GM18867 (cell line): ENCODE results near the gene U2AF1.
"Not testable (repeated sequence)": the region's sequence is repeated elsewhere in the genome, so short reads cannot be mapped to it uniquely, and the experiment has no call there.

Source experiments
- ATAC-seq: cut with Tn5 transposase; IDR thresholded peaks from one replicate; pipeline ENCODE4 v1.9.1; 2021; ENCODE audit warnings: mild to moderate bottlenecking, moderate library complexity; ENCODE audit not compliant: unreplicated experiment

U2AF1 gene, protein sequence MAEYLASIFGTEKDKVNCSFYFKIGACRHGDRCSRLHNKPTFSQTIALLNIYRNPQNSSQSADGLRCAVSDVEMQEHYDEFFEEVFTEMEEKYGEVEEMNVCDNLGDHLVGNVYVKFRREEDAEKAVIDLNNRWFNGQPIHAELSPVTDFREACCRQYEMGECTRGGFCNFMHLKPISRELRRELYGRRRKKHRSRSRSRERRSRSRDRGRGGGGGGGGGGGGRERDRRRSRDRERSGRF

DNA sequence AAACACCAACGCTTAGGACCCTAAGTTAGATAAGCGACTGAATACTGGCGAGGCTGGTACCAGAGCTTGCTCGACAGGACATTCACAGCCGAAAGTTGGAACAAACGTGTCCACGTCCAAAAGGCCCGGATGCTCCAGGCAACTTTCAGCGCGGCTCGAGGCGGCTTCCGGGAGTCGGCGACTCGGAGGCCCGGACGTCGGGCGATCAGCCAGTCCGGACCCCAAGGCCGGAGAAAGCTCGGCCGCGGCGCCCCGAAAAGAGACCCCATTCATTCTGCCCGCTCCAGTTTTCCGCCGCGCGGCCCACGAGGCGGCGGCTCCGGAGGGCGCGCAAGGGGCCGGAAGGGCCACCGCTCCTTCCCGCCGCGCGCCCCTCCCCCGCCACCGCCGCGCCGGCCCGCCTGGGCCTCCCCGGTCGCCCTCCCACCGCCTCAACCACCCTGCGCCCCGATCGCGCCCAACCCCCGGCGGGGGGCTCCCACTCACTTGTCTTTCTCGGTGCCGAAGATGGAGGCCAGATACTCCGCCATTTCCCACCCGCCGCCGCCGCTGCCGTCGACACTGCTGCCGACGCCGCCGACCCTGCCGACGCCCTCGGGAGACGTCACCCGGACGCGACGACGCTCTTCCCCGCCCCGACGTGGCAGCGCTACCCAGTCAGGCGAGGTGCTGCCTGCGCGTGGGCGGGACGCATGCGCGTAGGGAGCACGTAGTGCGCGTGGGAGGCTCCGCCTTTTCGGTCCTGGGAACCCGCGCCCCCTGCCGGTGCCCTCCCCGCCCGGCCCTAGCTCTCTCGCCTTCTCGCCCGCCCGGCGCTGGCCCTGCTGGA is at the start of gene U2AF1:
Gene U2AF1 (minus strand): TSS at position 606 of the 829 bp plus-strand sequence. CDS start 76 bp downstream, at position 530.
- peak; percentile 70 for ATAC-seq

DNA sequence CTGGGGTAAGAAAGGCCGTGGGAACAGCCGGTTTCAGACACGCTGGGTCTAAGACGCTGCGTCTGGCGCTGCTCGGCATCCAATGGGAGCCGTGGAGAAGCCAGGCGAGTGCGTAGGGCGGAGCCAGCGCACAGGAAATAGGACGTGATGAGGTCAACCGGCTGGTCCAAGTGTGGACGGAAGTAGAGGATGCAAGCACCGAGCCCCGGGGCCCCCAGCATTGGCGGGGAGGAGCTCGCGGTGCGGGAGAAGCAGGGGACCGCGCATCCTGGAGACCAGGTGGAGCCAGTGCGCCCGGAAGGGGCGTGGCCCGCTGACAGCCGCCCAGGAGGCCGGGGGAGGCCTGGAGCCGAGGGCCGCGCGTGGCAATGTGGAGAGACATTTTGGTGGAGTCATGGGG is 46.2 kb upstream of the U2AF1 start:
- ATAC-seq, result not testable (repeated sequence)

DNA sequence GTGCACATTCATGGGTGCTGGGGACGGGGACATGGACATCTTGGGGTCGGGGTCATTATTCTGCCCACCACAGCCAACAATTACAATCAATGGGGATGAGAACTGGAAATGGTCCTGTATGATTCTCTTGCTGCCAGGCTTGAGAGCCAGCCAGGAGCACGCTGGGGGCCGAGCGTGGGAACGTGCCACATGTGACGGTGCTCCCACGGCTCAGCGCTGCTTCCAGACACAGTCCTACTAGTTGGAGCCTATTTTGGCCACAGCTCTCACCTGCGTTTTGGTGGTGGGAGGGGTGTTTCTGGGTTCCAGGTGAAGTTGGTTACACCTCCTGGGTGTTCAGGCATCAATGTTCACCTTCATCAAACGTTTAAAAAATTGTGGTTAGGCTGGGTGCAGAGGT is 42.0 kb upstream of the U2AF1 start:
- ATAC-seq, result not testable (repeated sequence)

DNA sequence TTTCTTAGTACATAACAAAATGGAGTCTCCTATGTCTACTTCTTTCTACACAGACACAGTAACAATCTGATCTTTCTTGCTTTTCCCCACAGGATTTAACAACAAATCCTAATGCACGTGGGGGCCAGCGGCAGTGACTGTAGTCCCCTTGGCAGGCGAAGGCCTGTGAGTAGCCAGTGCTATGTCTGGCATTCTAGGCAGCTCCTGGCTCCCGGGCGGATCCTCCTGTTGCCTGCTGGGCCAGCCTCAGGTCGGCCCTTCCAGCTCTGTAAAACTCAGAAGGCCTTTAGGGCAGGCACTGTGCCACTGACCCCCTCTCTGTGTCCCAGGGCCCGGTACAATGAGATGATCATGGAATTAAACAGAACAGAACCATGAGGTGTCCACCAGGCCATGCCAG is 40.6 kb upstream of the U2AF1 start:
- ATAC-seq, result not testable (repeated sequence)

DNA sequence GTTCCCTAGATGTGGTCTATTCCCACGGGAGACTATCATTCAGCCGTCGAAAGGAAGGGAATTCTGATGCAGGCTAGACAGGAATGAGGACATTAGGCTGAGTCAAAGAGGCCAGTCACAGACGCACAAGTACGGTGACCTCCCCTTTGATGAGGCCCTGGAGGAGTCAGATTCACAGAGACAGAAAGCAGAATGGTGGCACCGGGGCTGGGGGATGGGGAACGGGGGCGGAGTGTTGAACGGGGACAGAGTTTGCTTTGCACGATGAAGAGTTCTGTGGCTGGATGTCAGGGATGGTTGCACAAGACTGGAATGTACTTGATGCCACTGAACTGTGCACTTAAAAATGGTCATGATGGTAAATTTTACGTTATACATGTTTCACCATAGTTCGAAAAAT is 39.3 kb upstream of the U2AF1 start:
- ATAC-seq, result not testable (repeated sequence)

DNA sequence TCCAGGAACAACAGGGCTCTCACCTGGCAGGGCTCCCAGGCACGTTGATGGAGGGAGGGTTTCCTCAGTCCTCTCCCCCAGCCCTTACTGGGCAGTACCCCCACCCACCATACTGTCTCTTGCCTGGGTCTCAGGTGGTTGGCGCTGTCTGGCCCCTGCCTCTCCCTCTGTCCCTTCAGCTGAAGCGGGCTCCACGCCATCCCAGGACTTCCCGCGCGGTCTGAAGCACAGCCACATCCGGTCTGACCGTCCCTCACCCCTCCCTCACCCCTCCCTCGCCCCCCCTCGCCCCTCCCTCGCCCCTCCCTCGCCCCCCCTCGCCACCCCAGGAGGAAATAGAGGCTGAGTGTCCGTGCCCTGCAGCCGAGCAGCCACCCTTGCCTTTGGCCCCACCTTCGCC is 34.0 kb upstream of the U2AF1 start:
- not testable (repeated sequence) for ATAC-seq

DNA sequence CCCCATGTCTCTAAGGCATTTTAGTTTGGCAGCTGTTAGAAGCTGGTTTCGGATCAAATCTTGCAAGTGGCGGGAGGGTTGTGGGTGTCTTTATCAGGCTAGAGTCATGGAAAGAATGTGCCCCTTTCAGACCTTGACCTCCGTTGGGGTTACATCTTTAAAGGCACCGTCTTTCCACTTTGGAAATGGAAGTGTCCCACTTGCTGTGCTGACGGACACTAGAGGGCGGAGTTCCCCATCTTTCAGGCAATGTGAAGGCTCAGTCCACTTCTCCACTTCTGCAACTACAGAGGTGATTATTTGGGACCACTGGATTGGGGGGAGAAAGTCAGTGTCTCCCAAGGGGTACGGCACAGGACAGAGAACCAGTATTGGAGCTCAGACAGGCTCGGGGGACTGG is 31.6 kb upstream of the U2AF1 start:
- ATAC-seq, result not testable (repeated sequence)

DNA sequence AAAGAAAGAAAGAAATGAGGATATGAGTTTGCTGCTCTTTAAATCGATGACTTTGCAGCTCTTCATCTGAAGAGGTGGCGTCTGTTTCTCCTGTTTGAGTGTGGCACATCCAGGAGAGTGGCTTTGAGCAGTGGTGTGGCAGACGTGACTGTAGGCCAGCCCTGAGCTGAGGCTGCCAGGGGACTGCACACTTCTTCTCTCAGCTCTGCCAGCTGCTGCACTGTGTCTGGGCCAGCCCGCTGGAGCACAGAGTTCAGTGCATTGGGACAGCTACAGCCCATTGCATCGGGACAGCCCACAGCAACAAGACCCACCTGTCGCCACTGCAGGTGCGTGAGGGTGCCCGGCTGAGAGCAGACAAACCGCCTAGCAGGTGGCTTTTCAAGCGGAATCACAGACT is 27.1 kb upstream of the U2AF1 start:
- not testable (repeated sequence) for ATAC-seq

DNA sequence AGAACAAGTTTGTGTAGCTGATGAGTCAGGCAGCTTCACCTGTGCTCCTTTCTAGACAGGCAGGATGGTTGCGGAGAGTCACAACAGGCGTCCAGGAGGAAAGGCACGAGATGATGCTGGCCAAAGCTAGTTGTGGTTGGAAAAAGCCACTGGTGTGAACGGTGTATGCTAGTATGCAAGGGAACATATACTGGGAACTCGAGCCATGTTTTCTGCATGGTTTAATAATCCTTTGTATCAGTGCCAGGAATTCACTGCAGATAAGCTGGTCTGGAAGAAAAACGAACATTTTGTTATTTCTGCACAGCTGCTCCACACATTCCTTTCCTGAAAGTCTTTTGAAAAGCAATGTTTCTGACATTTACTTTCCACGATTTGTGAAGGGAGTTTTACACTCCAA is 22.7 kb upstream of the U2AF1 start:
- ATAC-seq, result not testable (repeated sequence)

DNA sequence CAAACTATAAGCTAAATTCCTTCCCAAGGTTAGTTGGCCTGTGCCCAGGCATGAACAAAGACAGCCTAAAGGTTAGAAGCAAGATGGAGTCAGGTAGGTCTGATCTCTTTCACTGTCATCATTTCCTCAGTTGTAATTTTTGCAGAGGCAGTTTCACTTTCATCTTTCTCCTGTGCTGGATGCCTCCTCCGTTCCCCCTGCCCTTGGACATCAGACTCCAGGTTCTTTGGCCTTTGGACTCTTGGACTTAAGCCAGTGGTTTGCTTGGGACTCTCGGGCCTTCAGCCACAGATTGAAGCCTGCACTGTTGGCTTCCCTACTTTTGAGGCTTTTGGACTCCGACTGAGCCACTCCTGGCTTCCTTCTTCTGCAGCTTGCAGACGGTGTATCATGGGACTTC is 8.6 kb upstream of the U2AF1 start:
- not testable (repeated sequence) for ATAC-seq

DNA sequence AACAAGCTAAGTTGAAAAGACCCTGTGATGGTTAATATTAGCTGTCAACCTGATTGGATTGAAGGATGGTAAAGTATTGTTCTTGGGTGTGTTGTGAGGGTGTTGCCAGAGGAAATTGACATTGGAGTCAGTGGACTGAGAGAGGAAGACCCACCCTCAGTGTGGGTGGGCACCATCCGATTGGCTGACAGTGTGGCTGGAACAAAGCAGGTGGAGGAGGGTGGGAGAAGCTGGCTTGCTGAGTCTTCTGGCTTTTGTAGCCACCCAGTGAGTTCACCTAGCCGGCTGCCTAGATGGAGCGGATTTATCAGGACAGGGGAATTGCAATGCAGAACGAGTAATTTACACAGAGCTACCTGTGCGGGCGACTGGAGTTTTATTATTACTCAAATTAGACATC is 7.1 kb upstream of the U2AF1 start:
- ATAC-seq, result not testable (repeated sequence)

DNA sequence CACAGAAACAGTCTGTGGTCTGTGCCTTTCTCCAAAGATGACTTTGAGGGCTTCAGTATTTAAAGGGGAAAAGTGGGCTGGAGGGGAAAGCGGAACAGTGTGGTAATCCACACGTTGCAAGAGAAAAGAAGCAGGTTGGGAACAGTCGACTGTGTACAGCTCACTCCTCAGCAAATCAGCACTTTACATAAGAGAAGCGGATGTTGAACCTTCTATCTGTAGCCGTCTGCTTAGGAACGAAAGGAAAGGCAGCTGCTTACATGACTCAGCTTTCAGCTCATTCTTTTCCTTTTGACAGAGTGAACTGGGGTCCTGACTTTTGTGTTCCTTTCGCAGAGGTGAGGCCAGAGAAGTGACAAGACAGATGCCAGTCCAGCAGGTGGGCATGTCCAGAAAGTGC is 1.6 kb upstream of the U2AF1 start:
- not testable (repeated sequence) for ATAC-seq

DNA sequence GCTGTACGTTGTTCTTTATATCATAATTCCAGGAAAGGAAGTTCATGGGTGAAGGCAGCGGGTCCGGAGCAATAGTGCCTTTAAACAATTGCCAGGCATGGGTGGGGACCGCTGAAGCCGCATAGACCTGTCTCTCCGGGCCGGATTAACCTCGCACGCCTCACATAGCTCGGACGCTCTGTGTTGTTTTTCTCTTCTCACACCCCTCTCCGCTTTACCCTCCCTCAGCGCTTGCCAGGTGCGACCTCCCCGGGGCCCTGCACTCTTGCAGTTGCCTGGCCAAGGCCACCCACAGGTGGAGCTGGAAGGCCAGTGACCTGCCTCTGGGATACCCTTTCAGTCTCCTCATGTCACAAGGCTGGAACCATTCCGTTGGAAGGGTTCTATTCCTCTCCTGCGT is 807 bp upstream of the U2AF1 start:
- ATAC-seq, result not testable (repeated sequence)

DNA sequence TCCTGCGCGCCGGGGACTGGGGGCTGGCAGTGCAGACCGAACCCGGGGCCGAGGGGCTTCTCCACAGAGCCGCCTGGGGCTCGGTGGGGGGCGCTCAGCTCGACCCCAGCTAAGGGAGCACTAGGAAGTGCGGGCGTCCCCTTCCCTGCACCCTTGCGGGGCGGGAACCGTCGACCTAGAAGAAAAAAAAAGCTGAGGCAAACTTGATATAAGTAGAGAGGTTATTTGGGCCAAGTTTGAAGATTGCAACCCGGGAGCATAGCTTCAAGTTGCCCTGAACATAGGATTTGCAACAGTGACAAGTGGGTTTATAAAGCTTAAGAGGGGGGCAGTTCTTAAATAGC is 396 bp upstream of the U2AF1 start:
- ATAC-seq, result not testable (repeated sequence)

DNA sequence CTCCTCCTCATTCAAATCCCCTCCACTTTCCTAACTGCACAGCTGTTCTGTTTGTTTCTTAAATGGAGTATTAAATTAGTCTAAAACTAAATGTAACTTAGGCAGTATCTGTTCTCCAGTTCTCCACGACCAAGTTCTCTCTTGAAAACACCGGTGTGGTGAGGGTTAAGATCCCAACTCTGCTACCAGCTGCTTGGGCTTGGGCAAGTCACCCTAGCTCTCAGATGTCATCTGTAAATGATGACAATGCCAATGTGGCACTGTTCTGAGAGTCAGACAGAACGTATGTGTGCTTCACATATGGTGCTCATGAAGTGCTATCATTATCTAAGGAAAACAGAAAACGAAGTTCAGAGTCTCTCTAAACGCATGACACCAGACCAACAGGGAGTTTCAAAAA is 2.7 kb downstream of the U2AF1 start:
- not testable (repeated sequence) for ATAC-seq

DNA sequence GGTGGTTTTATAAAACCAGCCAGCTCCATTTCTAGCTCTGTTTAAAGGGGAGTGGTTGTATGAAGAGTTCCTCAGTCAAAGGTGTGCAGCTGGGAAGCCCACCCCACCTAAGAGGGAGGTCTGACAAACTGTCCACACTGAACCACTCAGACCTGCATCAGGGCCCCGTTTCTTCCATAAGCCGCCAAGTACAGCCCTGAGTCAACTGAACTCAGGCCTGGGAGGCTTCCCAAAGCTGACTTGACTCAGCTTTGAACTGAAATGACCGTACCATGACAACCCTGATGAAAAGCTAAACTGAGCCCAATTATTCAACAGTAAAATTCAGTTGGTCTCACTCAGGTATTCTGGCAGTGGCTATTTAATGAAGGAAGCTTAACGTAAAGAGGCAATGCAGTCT is 5.1 kb downstream of the U2AF1 start:
- ATAC-seq, result not testable (repeated sequence)

DNA sequence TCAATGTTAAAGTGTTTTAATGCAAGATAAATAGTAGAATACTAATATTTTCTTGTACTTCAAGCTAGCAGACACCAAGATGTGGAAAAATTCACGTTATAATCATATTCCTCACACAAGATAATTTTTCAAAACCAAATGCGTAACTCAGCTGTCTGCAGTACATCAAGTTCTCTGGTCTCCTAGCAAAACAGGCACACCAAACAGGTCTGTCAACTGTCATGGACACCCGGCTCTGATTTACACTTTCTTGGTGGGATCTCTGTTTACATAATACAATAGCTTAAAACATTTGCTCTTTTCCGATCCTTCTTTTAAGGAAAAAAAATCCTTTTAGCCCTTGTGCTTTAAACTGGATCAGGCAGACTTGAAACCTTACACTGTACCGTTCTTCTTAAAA is 5.7 kb downstream of the U2AF1 start:
- ATAC-seq, result not testable (repeated sequence)

DNA sequence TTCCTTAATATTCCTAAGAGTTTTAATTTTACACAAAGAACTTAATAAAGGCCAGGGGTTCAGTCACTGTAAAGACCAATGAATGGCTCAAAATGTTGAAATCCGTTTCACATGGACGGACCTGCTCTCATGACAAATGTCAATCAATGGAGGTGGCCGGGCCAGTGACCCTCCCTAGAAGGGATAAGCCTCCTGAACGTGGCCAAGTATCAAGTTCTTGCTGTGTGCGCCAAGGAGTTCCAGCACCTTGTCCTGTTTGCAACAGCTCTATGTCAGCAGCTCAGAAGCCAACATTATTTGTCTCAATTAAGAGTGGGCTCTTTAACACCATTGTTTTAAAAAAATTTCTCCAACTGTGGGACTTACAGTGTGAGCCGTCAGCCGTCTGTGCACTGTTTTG is 6.4 kb downstream of the U2AF1 start:
- ATAC-seq, result not testable (repeated sequence)

DNA sequence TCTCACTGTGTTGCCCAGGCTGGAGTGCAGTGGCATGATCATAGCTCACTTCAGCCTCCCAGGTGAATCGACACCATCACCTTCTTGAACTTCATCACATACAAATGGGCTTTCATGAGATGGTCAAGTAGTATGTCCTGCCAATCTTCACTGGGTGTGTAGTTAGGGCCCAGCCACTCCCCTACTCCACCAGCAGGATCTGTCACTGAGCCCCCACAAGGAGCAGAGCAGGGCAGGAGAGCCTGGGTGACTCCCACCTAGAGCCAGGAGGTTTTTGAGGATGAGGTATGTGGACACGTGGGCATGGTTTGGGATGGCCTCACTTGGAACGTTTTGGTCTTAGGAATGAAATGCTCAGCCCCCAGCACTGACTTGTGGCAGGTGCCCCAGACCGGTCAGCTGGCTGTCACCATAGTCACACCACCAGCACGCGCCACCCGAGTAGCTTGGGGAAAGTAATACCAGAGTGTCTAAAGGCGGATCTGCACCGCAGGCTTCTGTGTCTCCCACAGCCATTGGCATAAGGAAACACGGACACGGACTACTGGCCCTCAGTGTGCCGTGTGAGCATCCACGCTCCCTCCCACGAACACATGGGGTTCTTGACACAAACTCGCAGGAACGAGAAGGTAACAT is 15.3 kb downstream of the U2AF1 start:
- ATAC-seq, result not testable (repeated sequence)

DNA sequence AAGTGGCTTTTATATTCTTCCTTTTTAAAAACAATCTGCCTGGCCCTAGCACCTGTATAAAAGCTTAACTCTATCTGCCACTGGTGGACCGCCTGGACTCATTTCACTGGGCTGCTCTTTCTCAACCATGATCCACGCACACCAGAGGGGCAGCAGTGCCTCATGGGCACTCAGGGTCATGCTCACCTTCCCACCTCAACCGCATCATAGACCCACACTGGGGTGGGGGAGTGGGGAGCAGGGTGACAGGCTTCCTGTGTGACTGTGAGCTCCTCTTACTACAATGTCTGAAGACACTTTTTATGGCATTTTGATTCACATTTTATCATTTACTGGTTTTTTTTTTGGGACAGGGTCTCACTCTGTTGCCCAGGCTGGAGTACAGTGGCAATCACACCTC is 16.4 kb downstream of the U2AF1 start:
- not testable (repeated sequence) for ATAC-seq

DNA sequence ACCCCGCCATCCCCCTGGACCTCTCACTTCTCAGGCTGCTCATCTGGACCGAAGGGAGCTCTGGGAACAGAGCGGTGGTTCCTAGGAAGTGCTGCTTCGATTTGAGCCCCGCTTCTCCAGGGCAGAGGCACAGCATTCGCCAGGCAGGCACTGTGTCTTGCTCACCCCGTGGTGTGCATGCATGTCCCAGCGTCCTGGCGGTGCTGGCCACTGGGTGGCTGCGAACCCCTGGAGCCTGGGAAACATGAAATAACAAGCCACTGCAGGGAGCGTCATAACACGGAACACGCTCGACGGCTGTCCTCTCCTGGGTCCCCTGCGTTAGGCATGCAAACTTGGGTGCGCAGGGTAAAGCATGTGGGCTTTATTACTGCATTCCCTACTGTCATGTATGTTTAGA is 17.9 kb downstream of the U2AF1 start:
- not testable (repeated sequence) for ATAC-seq
